SH-SY5Y (cell line): ENCODE measurements around the gene RNF215.

Experiments used
- GATA2 ChIP-seq: IDR thresholded peaks from 2 replicates; pipeline ENCODE4 v1.6.1; 2011; ENCODE audit warnings: mild to moderate bottlenecking, low read depth, low read length
- GATA3 ChIP-seq: IDR thresholded peaks from 2 replicates; pipeline ENCODE4 v1.6.1; 2011; ENCODE audit warnings: low read depth, mild to moderate bottlenecking, low read length, moderate library complexity

RNF215 gene

GRCh38 chr22:30340911-30341685, 46.1 kb downstream of the RNF215 start:
- TF ChIP-seq GATA2 (no peak), GATA3 (no peak)

GRCh38 chr22:30338802-30339201, 48.4 kb downstream of the RNF215 start:
- TF ChIP-seq GATA3 (no peak), GATA2 (no peak)

GRCh38 chr22:30337461-30337778, 49.8 kb downstream of the RNF215 start:
- TF ChIP-seq GATA2 (no peak), GATA3 (no peak)

GRCh38 chr22:30336752-30337460, 50.3 kb downstream of the RNF215 start:
- no peak for TF ChIP-seq GATA2
- TF ChIP-seq GATA3, result no peak

- TF ChIP-seq GATA2 (no peak), GATA3 (no peak)
Measured at GRCh38 chr22:30335236-30335635, 52.0 kb downstream of the RNF215 start.

- no peak for TF ChIP-seq GATA3
- TF ChIP-seq GATA2, result no peak
Measured at GRCh38 chr22:30334646-30335045, 52.6 kb downstream of the RNF215 start.

GRCh38 chr22:30333707-30334087, 53.5 kb downstream of the RNF215 start:
- TF ChIP-seq GATA2 (no peak), GATA3 (no peak)

GRCh38 chr22:30332994-30333706, 54.1 kb downstream of the RNF215 start:
- TF ChIP-seq GATA3 (no peak), GATA2 (no peak)

GRCh38 chr22:30332551-30332950, 54.7 kb downstream of the RNF215 start:
- TF ChIP-seq GATA2, result no peak
- no peak for TF ChIP-seq GATA3
